22Rv1 (cell line): ENCODE results near the gene SUPT20H.

Experiments used
- ZFX ChIP-seq: fragments of 450-650 bp; IDR thresholded peaks from 2 replicates; pipeline ENCODE4 v1.6.1; 2017; ENCODE audit warnings: antibody characterized with exemption, borderline replicate concordance
- TF ChIP-seq, protein P1 (sequence below): fragments of 450-650 bp; IDR thresholded peaks from 2 replicates; pipeline ENCODE4 v1.5.1; 2017; ENCODE audit warnings: mild to moderate bottlenecking

DNA sequence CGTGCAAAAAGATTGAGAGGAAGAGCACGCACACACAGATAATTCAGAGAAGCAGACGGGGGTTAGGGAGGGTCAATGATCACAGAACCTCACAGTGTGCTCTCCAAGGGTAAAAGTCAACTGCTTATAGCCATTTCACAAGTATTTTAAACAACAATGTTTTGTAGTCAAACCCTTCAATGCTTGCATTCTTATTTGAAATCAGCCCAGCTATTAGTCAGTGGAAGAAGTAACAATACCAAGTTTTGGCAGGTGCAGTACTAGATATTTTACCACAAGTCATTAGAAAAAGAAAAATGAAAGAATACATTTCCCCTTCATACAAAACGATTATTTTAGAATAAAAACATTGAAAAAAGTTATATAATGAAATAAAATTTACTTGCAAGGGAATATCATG lies 43.4 kb upstream of the SUPT20H start:
- TF ChIP-seq, protein P1, sequence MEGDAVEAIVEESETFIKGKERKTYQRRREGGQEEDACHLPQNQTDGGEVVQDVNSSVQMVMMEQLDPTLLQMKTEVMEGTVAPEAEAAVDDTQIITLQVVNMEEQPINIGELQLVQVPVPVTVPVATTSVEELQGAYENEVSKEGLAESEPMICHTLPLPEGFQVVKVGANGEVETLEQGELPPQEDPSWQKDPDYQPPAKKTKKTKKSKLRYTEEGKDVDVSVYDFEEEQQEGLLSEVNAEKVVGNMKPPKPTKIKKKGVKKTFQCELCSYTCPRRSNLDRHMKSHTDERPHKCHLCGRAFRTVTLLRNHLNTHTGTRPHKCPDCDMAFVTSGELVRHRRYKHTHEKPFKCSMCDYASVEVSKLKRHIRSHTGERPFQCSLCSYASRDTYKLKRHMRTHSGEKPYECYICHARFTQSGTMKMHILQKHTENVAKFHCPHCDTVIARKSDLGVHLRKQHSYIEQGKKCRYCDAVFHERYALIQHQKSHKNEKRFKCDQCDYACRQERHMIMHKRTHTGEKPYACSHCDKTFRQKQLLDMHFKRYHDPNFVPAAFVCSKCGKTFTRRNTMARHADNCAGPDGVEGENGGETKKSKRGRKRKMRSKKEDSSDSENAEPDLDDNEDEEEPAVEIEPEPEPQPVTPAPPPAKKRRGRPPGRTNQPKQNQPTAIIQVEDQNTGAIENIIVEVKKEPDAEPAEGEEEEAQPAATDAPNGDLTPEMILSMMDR, result no peak
- no peak for TF ChIP-seq ZFX
